SK-N-SH (cell line): ENCODE data around the gene PCYT1A. TPM values are rescaled to one million over a fixed set of nuclear protein-coding genes. Genes with fewer than 3 reads are reported as not detected.

ENCODE experiments used
- CTCF ChIA-PET: fragments of 300-600, 350-600 bp; formaldehyde crosslinking; extraction: SDS; loops from one replicate; lab custom pipeline; 2021; lab: Yijun Ruan, JAX
- POLR2A ChIA-PET: fragments of 350-600 bp; sonication (Branson Sonifier 250); formaldehyde crosslinking; extraction: SDS; loops from one replicate; lab custom pipeline; 2020; ENCODE audit warnings: antibody characterized with exemption, inconsistent platforms; lab: Yijun Ruan, JAX
- DNase-seq: peaks from one replicate; pipeline ENCODE4 v3.0.0; 2012
- H2AFZ ChIP-seq: fragments of 200-600 bp; sonication (generic); 2 replicates; pipeline ENCODE4 v1.8.1; 2016; ENCODE audit warnings: antibody characterized with exemption, mild to moderate bottlenecking, low read depth
- H3F3A ChIP-seq: fragments of 200-600 bp; sonication (generic); replicated peaks from 2 replicates; pipeline ENCODE3; 2016; ENCODE audit warnings: antibody characterized with exemption, mild to moderate bottlenecking; ENCODE audit not compliant: insufficient read depth
- H3K27ac ChIP-seq, 2 experiments: fragments of 200-500 bp in 1 of 2; fragments of 200-600 bp in 1 of 2; sonication (Bioruptor generic) in 1 of 2; sonication (generic), shearing (Covaris generic) in 1 of 2; 2 replicates each; pipeline versions ENCODE4 v1.5.1 to v1.6.1; 2014 to 2016; ENCODE audit warnings: low read depth in 2 of 2, inconsistent platforms in 1 of 2, low read length in 1 of 2, mild to moderate bottlenecking in 1 of 2, mixed read lengths in 1 of 2
- H3K27me3 ChIP-seq: fragments of 200-600 bp; sonication (generic), shearing (Covaris generic); 2 replicates; pipeline ENCODE4 v1.6.1; 2016; ENCODE audit warnings: mixed run types; ENCODE audit not compliant: insufficient read depth
- H3K36me3 ChIP-seq, 2 experiments: fragments of 200-500 bp in 1 of 2; fragments of 200-600 bp in 1 of 2; sonication (Bioruptor generic) in 1 of 2; sonication (generic) in 1 of 2; replicated peaks in 1 of 2; 2 replicates each; pipeline versions ENCODE3 to v1.5.1; 2014 to 2016; ENCODE audit warnings: low read length in 1 of 2, mild to moderate bottlenecking in 1 of 2; ENCODE audit not compliant: insufficient read depth in 2 of 2, control insufficient read depth in 1 of 2
- H3K4me1 ChIP-seq, 2 experiments: fragments of 200-500 bp in 1 of 2; fragments of 200-600 bp in 1 of 2; sonication (Bioruptor generic) in 1 of 2; sonication (generic), shearing (Covaris generic) in 1 of 2; 2 replicates each; pipeline versions ENCODE4 v1.5.1 to v1.6.1; 2014 to 2016; ENCODE audit warnings: low read depth in 1 of 2, low read length in 1 of 2, mixed run types in 1 of 2; ENCODE audit not compliant: insufficient read depth in 2 of 2, control insufficient read depth in 1 of 2
- H3K4me2 ChIP-seq: fragments of 200-600 bp; sonication (generic), shearing (Covaris generic); 2 replicates; pipeline ENCODE4 v1.6.1; 2017; ENCODE audit warnings: mixed run types
- H3K4me3 ChIP-seq, 2 experiments: fragments of 200-500 bp in 1 of 2; fragments of 200-600 bp in 1 of 2; sonication (Bioruptor generic) in 1 of 2; sonication (generic), shearing (Covaris generic) in 1 of 2; 2 replicates each; pipeline versions ENCODE4 v1.5.1 to v1.8.1; 2014 to 2016; ENCODE audit warnings: low read depth in 2 of 2, inconsistent platforms in 1 of 2, low read length in 1 of 2, mild to moderate bottlenecking in 1 of 2, mixed read lengths in 1 of 2, moderate library complexity in 1 of 2
- H3K79me2 ChIP-seq: fragments of 200-600 bp; sonication (generic); 2 replicates; pipeline ENCODE4 v1.8.1; 2017; ENCODE audit warnings: mild to moderate bottlenecking; ENCODE audit not compliant: insufficient read depth
- H3K9ac ChIP-seq: fragments of 200-600 bp; sonication (generic); 2 replicates; pipeline ENCODE4 v1.6.1; 2017; ENCODE audit warnings: mixed run types
- H3K9me2 ChIP-seq: fragments of 200-600 bp; sonication (generic); 2 replicates; pipeline ENCODE4 v1.6.1; 2017; ENCODE audit warnings: mixed run types
- H3K9me3 ChIP-seq: fragments of 200-600 bp; sonication (generic); 2 replicates; pipeline ENCODE4 v1.6.1; 2017; ENCODE audit warnings: mixed run types, mild to moderate bottlenecking, moderate library complexity
- H4K20me1 ChIP-seq: fragments of 200-600 bp; sonication (generic); 2 replicates; pipeline ENCODE4 v1.6.1; 2017; ENCODE audit warnings: mild to moderate bottlenecking, mixed run types; ENCODE audit not compliant: insufficient read depth
- CTCF ChIP-seq: fragments of 200-600 bp; sonication (generic); IDR thresholded peaks from 2 replicates; pipeline ENCODE4 v1.6.1; 2017; ENCODE audit warnings: antibody characterized with exemption, mild to moderate bottlenecking, moderate library complexity
- FOXM1 ChIP-seq: IDR thresholded peaks from 2 replicates; pipeline ENCODE4 v1.4.0; 2012; ENCODE audit warnings: low read depth, mild to moderate bottlenecking
- GATA2 ChIP-seq: sonication (generic); formaldehyde crosslinking; IDR thresholded peaks from 2 replicates; pipeline ENCODE4 v1.5.0; 2020; ENCODE audit warnings: mild to moderate bottlenecking, missing genetic modification reagents
- RAD21 ChIP-seq: IDR thresholded peaks from 2 replicates; pipeline ENCODE4 v1.6.1; 2012; ENCODE audit warnings: mild to moderate bottlenecking, low read length
- REST ChIP-seq: IDR thresholded peaks from 2 replicates; pipeline ENCODE4 v1.6.1; 2012; ENCODE audit warnings: mild to moderate bottlenecking, low read depth, low read length, moderate library complexity
- TAF1 ChIP-seq: IDR thresholded peaks from 2 replicates; pipeline ENCODE4 v1.6.1; 2012; ENCODE audit warnings: low read depth, mild to moderate bottlenecking, low read length, moderate library complexity, borderline replicate concordance
- WGBS: methylation state at CpG from one replicate; pipeline ENCODE4 v1.1.6; 2017; ENCODE audit warnings: low lambda C conversion rate; 5-methylcytosine and 5-hydroxymethylcytosine counted together
- polyA plus RNA-seq, 3 experiments: library from polyadenylated mRNA; depleted of rRNA; stranded (reverse); fragments of >200 nt; gene quantifications; 2 replicates each; pipeline ENCODE4 v1.2.3, GENCODE V29; 2012

Gene PCYT1A
- polyA plus RNA-seq, 1 of the 3 experiments (the other 2 are of a cell fraction): 45.9 TPM

GRCh38 chr3:196202516-196202970 is 85.0 kb downstream of the PCYT1A start:
- no peaks in the 10 kb centered on the region for H3K36me3 ChIP-seq
- H4K20me1 ChIP-seq: no peaks in the 10 kb centered on the region
- WGBS: 85% methylated on average over 16 of the region's 21 CpGs
- ChIA-PET CTCF (interaction anchor here (1.3 to 2.1 kb wide), 2 partner anchors 129 to 131 kb away, joined by 3 to 11 read pairs; no protein-coding TSS in a partner anchor), POLR2A (no interaction called here)
- H3K27ac ChIP-seq: no peak overlapping the region
- H3K27me3 ChIP-seq: no peaks in the 10 kb centered on the region
- no peaks in the 10 kb centered on the region for H3K79me2 ChIP-seq
- H3K9me2 ChIP-seq: no peaks in the 10 kb centered on the region
- no peaks in the 10 kb centered on the region for H3F3A ChIP-seq
- TF ChIP-seq FOXM1: no peak
- TF ChIP-seq RAD21: no peak
- TF ChIP-seq GATA2 (CRISPR knock-in tag): no peak
- H3K4me1 ChIP-seq: peaks cover 0 to 3% of the 10 kb centered on the region in 2 experiments; a peak in 1 of 4 replicates
- no peak overlapping the region for H3K4me3 ChIP-seq
- H3K9me3 ChIP-seq: no peaks in the 10 kb centered on the region
- H3K4me2 ChIP-seq: no peak overlapping the region
- no peak for DNase-seq
- no peak overlapping the region for H3K9ac ChIP-seq
- no peak overlapping the region for H2AFZ ChIP-seq

GRCh38 chr3:196198771-196199753 is 88.5 kb downstream of the PCYT1A start:
- Histone ChIP-seq H3K36me3 (no peaks in the 10 kb centered on the region), H3K27me3 (no peaks in the 10 kb centered on the region), H3K9me2 (no peaks in the 10 kb centered on the region), H3K9me3 (no peaks in the 10 kb centered on the region), H3K9ac (no peak overlapping the region), H3K4me3 (no peak overlapping the region), H3K4me1 (peaks cover 0 to 6% of the 10 kb centered on the region in 2 experiments; a peak in 1 of 4 replicates), H3K79me2 (no peaks in the 10 kb centered on the region), H3K27ac (no peak overlapping the region), H3K4me2 (no peak overlapping the region), H2AFZ (no peak overlapping the region), H3F3A (no peaks in the 10 kb centered on the region), H4K20me1 (no peaks in the 10 kb centered on the region)
- 90% methylated on average over 13 of the region's 19 CpGs for WGBS
- DNase-seq: no peak
- peak; percentile 46; the same call in 1 of the 2 replicates for TF ChIP-seq REST
- TF ChIP-seq CTCF: peak; percentile 26; the same call in 1 of the 2 replicates
- no peak for TF ChIP-seq TAF1
- peak; percentile 43 for TF ChIP-seq RAD21
- ChIA-PET POLR2A (no interaction called here), CTCF (interaction anchor here (0.7 to 13.7 kb wide), 4 partner anchors 119 to 154 kb away, joined by 3 to 258 read pairs (median 4); no protein-coding TSS in a partner anchor)
